GM18508 (cell line): ENCODE data around the gene MCCD1.
"Not testable (repeated sequence)": the region's sequence is repeated elsewhere in the genome, so short reads cannot be mapped to it uniquely, and the experiment has no call there.

Experiments used
- ATAC-seq: cut with Tn5 transposase; IDR thresholded peaks from one replicate; pipeline ENCODE4 v1.9.1; 2021; ENCODE audit warnings: moderate number of reproducible peaks; ENCODE audit not compliant: insufficient read depth, unreplicated experiment

Gene MCCD1

GRCh38 chr6:31509036-31509435 is 19.7 kb upstream of the MCCD1 start:
- ATAC-seq: not testable (repeated sequence)

GRCh38 chr6:31510007-31510406 is 18.8 kb upstream of the MCCD1 start:
- no peak for ATAC-seq

- ATAC-seq: no peak
Observed at GRCh38 chr6:31513456-31514165, 15.2 kb upstream of the MCCD1 start.

- no peak for ATAC-seq
Observed at GRCh38 chr6:31521835-31522234, 6.9 kb upstream of the MCCD1 start.

- no peak for ATAC-seq
Observed at GRCh38 chr6:31525553-31525931, 3.2 kb upstream of the MCCD1 start.

- no peak for ATAC-seq
Observed at GRCh38 chr6:31525932-31526591, 2.7 kb upstream of the MCCD1 start.

GRCh38 chr6:31528307-31528777 is 420 bp upstream of the MCCD1 start:
- no peak for ATAC-seq

GRCh38 chr6:31529329-31530150 is 778 bp downstream of the MCCD1 start:
- no peak for ATAC-seq

- ATAC-seq: no peak
Observed at GRCh38 chr6:31530659-31531058, 1.9 kb downstream of the MCCD1 start.

GRCh38 chr6:31531162-31531561 is 2.4 kb downstream of the MCCD1 start:
- no peak for ATAC-seq

GRCh38 chr6:31531771-31532643 is 3.2 kb downstream of the MCCD1 start:
- ATAC-seq: no peak

GRCh38 chr6:31532644-31533454 is 4.1 kb downstream of the MCCD1 start:
- ATAC-seq: no peak

GRCh38 chr6:31533455-31533841 is 4.7 kb downstream of the MCCD1 start:
- ATAC-seq: no peak

GRCh38 chr6:31534011-31534410 is 5.2 kb downstream of the MCCD1 start:
- ATAC-seq: no peak

GRCh38 chr6:31534521-31535040 is 5.8 kb downstream of the MCCD1 start:
- ATAC-seq: no peak

- ATAC-seq: no peak
Observed at GRCh38 chr6:31535538-31536324, 7.0 kb downstream of the MCCD1 start.

GRCh38 chr6:31538805-31539400 is 10.1 kb downstream of the MCCD1 start:
- ATAC-seq: no peak

- ATAC-seq: no peak
Observed at GRCh38 chr6:31540640-31541039, 11.9 kb downstream of the MCCD1 start.
